Measurements from ENCODE around the gene ABCB7.
A peak's percentile ranks its signal among the peaks of the same experiment; 100 is the strongest.
"Not testable (repeated sequence)": the region's sequence is repeated elsewhere in the genome, so short reads cannot be mapped to it uniquely, and the experiment has no call there.

The ABCB7 gene

GRCh38 chrX:75155827-75156525 is at the start of gene ABCB7:
ABCB7 (minus strand) TSS chrX:75156283; CDS start chrX:75156272, 11 bp downstream.
- DNase-seq (ENCODE audit: low spot score) = peak; percentile 63

DNA sequence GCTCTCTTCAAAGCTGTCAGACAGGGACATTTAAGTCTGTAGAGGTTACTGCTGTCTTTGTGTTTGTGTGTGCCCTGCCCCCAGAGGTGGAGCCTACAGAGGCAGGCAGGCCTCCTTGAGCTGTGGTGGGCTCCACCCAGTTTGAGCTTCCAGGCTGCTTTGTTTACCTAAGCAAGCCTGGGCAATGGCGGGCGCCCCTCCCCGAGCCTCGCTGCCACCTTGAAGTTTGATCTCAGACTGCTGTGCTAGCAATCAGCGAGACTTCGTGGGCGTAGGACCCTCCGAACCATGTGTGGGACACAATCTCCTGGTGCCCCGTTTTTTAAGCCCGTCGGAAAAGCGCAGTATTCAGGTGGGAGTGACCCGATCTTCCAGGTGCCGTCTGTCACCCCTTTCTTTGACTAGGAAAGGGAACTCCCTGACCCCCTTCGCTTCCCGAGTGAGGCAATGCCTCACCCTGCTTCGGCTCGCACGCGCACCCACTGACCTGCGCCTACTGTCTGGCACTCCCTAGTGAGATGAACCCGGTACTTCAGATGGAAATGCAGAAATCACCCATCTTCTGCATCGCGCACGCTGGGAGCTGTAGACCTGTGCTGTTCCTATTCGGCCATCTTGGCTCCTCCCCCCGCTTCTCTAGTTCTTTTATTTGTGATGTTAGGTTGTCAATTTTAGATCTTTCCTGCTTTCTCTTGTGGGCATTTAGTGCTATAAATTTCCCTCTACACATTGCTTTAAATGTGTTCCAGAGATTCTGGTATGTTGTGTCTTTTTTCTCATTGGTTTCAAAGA is 32.5 kb upstream of the ABCB7 start:
- DNase-seq (ENCODE audit: low spot score) = not testable (repeated sequence)

DNA sequence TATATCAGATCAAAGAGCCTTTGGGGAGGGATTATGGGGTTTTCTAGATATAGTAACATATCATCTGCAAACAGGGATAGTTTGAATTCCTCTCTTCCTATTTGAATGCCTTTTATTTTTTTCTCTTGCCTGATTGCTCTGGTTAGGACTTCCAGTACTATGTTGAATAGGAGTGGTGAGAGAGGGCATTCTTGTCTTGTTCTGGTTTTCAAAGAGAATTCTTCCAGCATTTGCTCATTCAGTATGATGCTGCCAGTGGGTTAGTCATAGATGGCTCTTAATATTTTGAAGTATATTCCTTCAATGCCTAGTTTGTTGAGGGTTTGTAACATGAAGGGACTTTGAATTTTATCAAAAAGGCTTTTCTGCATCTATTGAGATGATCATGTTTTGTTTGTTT is 25.6 kb upstream of the ABCB7 start:
- no peak for DNase-seq (ENCODE audit: low spot score)

DNA sequence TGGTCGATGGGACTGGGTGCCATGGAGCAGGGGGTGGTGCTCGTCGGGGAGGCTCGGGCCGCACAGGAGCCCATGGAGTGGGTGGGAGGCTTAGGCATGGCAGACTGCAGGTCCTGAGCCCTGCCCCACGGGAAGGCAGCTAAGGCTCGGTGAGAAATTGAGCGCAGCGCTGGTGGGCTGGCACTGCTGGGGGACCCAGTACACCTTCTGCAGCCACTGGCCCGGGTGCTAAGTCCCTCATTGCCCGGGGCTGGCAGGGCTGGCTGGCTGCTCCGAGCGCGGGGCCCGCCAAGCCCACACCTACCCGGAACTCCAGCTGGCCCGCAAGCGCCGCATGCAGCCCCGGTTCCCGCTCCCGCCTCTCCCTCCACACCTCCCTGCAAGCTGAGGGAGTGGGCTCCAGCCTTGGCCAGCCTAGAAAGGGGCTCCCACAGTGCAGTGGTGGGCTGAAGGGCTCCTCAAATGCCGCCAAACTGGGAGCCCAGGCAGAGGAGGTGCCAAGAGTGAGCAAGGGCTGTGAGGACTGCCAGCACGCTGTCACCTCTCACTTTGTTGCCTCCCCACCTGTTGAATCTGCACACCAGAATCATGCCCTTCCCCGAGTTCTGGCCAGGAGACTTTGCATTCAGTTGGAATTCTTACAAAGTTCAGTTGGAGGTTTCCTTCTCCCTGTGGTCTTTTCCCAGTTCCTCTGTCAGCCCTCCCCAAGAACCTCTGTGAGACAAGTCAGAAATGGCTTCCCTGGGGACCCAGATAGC is 23.6 kb upstream of the ABCB7 start:
- not testable (repeated sequence) for DNase-seq (ENCODE audit: low spot score)

DNA sequence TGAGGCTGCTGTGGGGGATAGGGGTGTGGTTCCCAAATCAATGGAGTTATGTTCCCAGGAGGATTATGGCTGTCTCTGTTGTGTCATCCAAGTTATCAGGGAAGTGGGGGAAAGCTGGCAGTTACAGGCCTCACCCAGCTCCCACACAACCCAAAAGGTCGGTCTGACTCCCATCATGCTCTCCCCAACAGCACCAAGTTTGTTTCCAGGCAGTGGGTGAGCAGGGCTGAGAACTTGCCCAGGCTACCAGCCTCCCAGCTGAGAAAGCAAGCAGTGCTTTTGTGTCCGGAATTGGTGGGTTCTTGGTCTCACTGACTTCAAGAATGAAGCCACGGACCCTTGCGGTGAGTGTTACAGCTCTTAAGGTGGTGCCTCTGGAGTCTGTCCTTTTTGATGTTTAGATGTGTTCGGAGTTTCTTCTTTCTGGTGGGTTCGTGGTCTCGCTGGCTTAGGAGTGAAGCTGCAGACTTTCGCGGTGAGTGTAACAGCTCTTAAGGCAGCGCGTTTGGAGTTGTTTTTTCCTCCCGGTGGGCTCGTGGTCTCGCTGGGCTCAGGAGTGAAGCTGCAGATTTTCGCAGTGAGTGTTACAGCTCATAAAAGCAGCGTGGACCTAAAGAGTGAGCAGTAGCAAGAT is 16.3 kb upstream of the ABCB7 start:
- DNase-seq (ENCODE audit: low spot score) = not testable (repeated sequence)

DNA sequence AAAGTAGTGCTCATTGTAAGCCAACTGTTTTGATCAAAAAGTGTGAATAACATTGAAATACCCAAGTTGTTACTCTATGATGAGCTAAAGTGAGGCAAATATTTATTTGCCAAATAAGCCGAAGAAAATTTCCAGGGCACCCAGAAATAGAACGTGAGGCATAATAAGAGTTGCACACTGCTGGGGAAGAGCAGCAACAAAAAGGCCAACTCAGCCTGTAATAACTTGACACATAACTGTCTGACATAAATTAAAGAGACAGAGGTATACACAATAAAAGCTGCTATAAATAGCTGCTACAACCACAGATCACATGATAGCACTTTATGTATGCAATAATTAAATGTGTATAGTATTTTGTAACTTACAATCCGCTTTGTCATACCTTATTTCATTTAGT is 2.0 kb upstream of the ABCB7 start:
- no peak for DNase-seq (ENCODE audit: low spot score)

DNA sequence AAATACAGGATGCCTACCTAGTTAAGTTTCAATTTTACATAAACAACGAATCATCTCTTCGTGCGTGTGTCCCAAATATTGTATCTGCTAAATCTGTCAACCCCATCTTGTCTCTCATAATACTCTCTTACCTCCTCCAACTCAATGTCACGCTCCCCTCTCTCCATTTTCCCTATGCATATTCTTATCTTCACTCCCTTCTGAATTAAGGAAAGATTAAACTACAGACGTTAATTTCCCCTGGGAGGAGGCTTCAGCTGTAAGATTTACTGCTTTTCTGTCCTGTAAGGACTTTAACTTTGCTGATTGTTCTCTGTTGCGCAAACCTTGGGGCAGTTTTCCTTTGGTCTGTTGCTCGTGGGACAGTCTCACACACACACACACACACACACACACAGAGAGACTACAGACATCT is 455 bp upstream of the ABCB7 start:
- DNase-seq (ENCODE audit: low spot score) = no peak

DNA sequence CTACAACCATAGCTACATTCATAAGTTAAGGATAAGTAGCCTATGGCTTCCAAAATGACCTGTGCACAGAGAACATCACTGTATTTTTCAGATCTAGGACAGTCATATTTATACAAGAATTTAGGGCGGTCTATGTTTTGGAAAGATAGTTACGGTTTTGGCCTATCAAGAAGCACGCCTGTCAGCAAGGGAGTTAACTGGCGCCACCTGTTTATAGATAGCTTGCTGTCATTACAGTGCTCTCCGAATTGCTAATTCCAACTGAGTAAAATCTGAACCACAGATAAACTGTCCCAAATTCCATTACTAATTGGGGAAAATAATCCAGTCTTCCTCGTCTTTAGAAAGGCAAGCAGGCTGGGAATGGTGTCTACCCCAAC is 646 bp downstream of the ABCB7 start:
- DNase-seq (ENCODE audit: low spot score) = no peak

- DNase-seq (ENCODE audit: low spot score) = no peak
These were observed 1.2 kb downstream of the ABCB7 start for GRCh38 chrX:75154871-75155270.

DNA sequence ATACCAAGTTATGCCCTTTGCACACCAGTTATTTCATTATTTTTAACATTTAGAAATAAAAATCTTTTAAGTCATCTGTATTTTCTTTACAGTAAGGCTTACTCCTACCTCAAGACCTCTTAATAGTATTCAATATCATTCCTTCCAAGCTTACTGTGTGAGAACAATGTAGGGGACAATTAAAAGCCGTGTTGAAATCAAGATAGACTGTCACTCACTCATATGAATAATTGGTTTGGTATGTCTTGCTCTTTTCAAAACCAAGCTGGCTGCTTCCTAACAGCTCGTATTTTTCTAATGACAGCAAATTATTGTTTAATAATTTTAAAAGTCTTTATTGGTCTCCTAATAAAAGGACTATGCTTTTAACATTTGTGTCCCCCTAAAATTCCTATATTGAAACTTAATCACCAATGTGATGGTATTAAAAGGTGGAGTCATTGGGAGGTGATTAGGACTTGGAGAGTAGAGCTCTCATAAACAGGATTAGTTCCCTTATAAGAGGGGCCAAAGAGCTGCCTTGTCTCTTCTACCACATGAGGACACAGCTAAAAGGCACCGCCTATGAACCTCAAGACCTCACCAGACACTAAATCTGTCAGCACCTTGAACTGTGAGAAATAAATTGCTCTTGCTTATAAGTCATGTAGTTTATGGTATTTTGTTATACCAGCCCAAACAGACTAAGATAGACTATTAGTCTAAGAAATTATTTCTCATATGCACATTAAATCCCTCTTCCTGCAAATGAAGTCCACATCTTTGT is 4.1 kb downstream of the ABCB7 start:
- DNase-seq (ENCODE audit: low spot score) = no peak

GRCh38 chrX:75149654-75150053 is 6.4 kb downstream of the ABCB7 start:
- no peak for DNase-seq (ENCODE audit: low spot score)

- DNase-seq (ENCODE audit: low spot score) = no peak
These were observed 23.4 kb downstream of the ABCB7 start for GRCh38 chrX:75132672-75133071.

GRCh38 chrX:75131973-75132627 is 24.0 kb downstream of the ABCB7 start:
- no peak for DNase-seq (ENCODE audit: low spot score)

GRCh38 chrX:75129069-75129468 is 27.0 kb downstream of the ABCB7 start:
- not testable (repeated sequence) for DNase-seq (ENCODE audit: low spot score)

GRCh38 chrX:75118296-75118695 is 37.8 kb downstream of the ABCB7 start:
- DNase-seq (ENCODE audit: low spot score) = no peak

DNA sequence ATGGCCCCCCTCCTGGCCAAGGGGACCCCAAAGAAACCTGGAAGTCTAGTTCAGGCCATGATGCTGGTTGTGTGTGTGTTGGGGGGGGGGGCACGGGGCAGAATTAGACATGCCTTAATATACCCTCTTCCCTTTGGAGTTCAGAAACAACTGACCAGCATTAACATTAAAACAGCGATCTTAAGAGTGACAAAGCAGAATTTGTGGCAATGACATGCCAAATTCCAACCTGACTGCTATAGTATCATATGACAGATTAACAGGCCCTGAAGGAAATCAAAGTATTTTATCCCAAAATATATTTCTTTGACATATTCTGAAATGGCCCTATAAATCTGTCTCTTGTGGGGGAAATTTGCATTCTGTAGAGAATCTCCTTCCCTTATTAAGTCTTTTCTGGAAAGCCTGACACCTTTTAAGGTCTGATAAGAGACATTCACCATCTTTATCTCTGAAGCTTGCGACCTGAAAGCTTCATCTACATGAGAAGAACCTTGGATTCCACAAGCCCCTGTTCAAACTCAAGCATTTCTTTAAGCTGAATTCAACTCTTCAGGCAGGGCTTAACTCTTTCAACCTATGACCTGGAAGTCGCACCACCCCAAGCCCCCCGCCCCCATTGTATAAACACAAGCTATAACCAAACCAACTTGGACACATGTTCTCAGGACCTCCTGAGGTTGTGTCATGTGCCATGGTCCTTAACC is 40.2 kb downstream of the ABCB7 start:
- DNase-seq (ENCODE audit: low spot score) = peak; percentile 5

DNA sequence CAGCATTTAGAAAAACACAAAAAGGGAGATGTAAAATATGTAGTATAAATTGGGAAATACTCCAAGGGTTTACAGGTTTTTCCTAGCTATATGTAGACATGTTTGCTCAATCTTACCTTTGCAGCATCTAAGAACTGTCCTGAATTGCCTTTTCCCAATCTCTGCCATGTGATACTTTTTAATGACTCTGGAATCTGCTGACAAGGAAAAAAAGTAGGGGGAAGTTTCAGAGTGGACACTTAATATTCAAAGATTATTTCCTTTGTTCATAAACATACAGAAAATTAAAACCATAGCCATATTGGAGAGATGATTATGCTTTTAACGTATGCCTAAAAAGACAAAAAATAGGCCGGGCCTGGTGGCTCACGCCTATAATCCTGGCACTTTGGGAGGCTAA is 41.4 kb downstream of the ABCB7 start:
- no peak for DNase-seq (ENCODE audit: low spot score)

DNA sequence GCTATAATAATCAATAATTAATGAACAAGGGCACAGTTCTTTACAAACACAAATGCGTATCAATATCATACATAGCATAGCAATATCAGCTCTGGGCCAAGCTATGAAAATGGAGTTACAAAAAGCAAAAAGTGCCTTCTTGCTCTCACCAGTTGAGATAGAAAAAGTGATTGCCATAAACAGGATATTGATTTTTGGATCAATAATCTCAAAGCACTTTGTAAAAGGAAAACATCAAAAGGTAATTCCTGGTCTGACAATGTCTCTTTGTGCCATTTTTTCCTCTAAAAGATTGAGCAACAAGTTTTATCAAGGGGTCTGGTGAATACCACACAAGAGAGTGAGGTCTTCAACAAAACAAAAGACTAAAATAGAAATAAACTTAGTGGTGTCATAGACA is 42.4 kb downstream of the ABCB7 start:
- no peak for DNase-seq (ENCODE audit: low spot score)

DNA sequence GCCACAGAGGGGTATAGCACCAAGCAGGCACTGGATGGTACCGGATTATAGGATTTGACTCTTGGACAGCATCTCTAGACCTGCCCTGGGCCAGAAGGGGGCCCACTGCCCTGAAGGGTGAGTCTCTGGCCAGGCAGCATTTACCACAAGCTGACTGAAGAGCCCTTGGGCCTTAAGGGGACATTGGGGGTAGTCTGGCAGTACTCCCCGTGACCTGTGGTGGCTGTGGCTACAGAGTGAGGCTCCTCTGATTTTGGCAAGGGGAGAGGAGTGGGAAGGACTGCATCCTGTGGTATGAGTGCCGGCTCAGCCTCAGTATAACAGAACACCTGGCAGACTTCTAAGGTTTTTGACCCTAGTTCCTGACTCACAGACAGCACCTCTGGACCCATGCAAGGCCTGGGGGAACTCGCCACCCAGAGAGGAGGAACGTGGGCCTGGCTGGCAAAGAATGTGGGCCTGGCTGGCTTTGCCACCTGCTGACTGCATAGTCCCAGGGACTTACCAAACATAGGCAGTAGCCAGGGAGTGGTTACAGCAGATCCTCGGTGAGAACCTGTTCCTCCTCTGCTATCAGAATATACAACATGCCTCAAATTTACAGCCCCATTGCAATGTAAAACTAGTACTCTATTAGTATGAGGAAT is 48.1 kb downstream of the ABCB7 start:
- no peak for DNase-seq (ENCODE audit: low spot score)

GRCh38 chrX:75106772-75107171 is 49.3 kb downstream of the ABCB7 start:
- no peak for DNase-seq (ENCODE audit: low spot score)
